Body of pancreas (tissue), 4 donors: ENCODE measurements around the gene URB2. TPM values are rescaled to one million over a fixed set of nuclear protein-coding genes. Genes with fewer than 3 reads are reported as not detected.

Experiments
- ATAC-seq: fragments of 150-250 bp; one replicate; pipeline ENCODE4 v1.9.1; 2016
- DNase-seq, 4 donors: peaks; one replicate each; pipeline ENCODE4 v3.0.0-alpha.2; 2019
- H3K27ac ChIP-seq, 4 donors: fragments of 200-600 bp; sonication (generic); 1 replicate in 3 of 4; 2 replicates in 1 of 4; pipeline versions ENCODE4 v1.5.1 to v1.6.1; 2016 to 2019; ENCODE audit warnings: mild to moderate bottlenecking in 1 of 4, mixed read lengths in 1 of 4, moderate library complexity in 1 of 4
- H3K27me3 ChIP-seq, 2 donors: fragments of 200-600 bp; sonication (generic); one replicate each; pipeline ENCODE4 v1.6.0; 2016; ENCODE audit warnings: mild to moderate bottlenecking in 1 of 2
- H3K36me3 ChIP-seq, 2 donors: fragments of 200-600 bp; sonication (generic); replicated peaks in 1 of 2; 2 replicates each; pipeline ENCODE4 v1.5.1; 2016; ENCODE audit warnings: low read depth in 2 of 2; ENCODE audit not compliant: insufficient read depth in 1 of 2
- H3K4me1 ChIP-seq: fragments of 200-600 bp; sonication (generic); one replicate; pipeline ENCODE4 v1.6.0; 2016
- H3K4me3 ChIP-seq, 2 donors: fragments of 200-600 bp; sonication (generic); 1 replicate in 1 of 2; 2 replicates in 1 of 2; pipeline ENCODE4 v1.5.1; 2016 to 2019
- H3K9me3 ChIP-seq, 3 donors: fragments of 200-600 bp; sonication (generic); 1 replicate in 2 of 3; 2 replicates in 1 of 3; pipeline ENCODE4 v1.5.1; 2016
- CTCF ChIP-seq, 7 experiments: fragments of 450-650 bp in 4 of 7; fragments of 200-600 bp in 3 of 7; sonication (generic) in 3 of 7; IDR thresholded peaks; one replicate each; pipeline ENCODE4 v1.5.1; 2016 to 2019; ENCODE audit warnings: antibody characterized with exemption in 7 of 7
- POLR2A ChIP-seq, 3 donors: fragments of 450-650 bp; IDR thresholded peaks; one replicate each; pipeline ENCODE4 v1.6.1; 2016; ENCODE audit warnings: antibody characterized with exemption in 3 of 3, mild to moderate bottlenecking in 2 of 3
- WGBS, 2 donors: methylation state at CpG; one replicate each; pipeline ENCODE4 v1.1.5; 2017; 5-methylcytosine and 5-hydroxymethylcytosine counted together
- intact Hi-C: fragments of 100-400 bp; cut with DNase I; formaldehyde crosslinking; loops from one replicate; pipeline ENCODE4 v1.15.1; 2023
- total RNA-seq, 2 donors: library from RNA; depleted of rRNA; stranded (reverse); fragments of >200 nt; gene quantifications; one replicate each; pipeline ENCODE4 v1.1.0, GENCODE V29; 2016

URB2 gene
- total RNA-seq, 2 donors from 2014 or later: 4.2 to 8.2 TPM

- Histone ChIP-seq H3K27me3 (no peaks in the 10 kb centered on the region), H3K27ac (no peak overlapping the region), H3K9me3 (no peaks in the 10 kb centered on the region), H3K36me3 (peaks cover 0 to 3% of the 10 kb centered on the region in 2 donors), H3K4me1 (no peaks in the 10 kb centered on the region), H3K4me3 (no peak overlapping the region)
- 69 to 72% methylated on average over 9 of the region's 9 CpGs for WGBS, 2 donors
- intact Hi-C loops: loop anchor here (5.0 kb wide), 1 partner anchor 648 kb away; no protein-coding TSS in a partner anchor
- ATAC-seq (no peak), DNase-seq (peak in 2 of 4 donors; percentile 19 to 39)
- no peak for TF ChIP-seq POLR2A (IDR thresholded peaks at IDR 0.05)
- no peak for TF ChIP-seq CTCF (IDR thresholded peaks at IDR 0.05)
Measured at GRCh38 chr1:229664133-229664689, 38.2 kb downstream of the URB2 start.

GRCh38 chr1:229665912-229666558, 40.0 kb downstream of the URB2 start:
- intact Hi-C loops: no loop called here
- Histone ChIP-seq H3K27me3 (no peaks in the 10 kb centered on the region), H3K9me3 (no peaks in the 10 kb centered on the region), H3K27ac (no peak overlapping the region), H3K4me1 (no peaks in the 10 kb centered on the region), H3K4me3 (no peak overlapping the region), H3K36me3 (no peaks in the 10 kb centered on the region)
- TF ChIP-seq POLR2A (IDR thresholded peaks at IDR 0.05) (no peak), CTCF (IDR thresholded peaks at IDR 0.05) (no peak)
- no peak for DNase-seq
- no peak for ATAC-seq
- 87 to 88% methylated on average over 6 to 7 of the region's 7 CpGs for WGBS, 2 donors

- TF ChIP-seq POLR2A (IDR thresholded peaks at IDR 0.05): no peak
- no peak for TF ChIP-seq CTCF (IDR thresholded peaks at IDR 0.05)
- intact Hi-C loops: no loop called here
- Histone ChIP-seq H3K27me3 (no peaks in the 10 kb centered on the region), H3K4me1 (no peaks in the 10 kb centered on the region), H3K4me3 (no peak overlapping the region), H3K36me3 (no peaks in the 10 kb centered on the region), H3K27ac (no peak overlapping the region), H3K9me3 (no peaks in the 10 kb centered on the region)
- ATAC-seq (no peak), DNase-seq (no peak)
- WGBS, 2 donors: 78 to 84% methylated on average over 2 to 4 of the region's 4 CpGs
Measured at GRCh38 chr1:229666585-229666984, 40.5 kb downstream of the URB2 start.

- DNase-seq (peak in 2 of 4 donors; percentile 25 to 40), ATAC-seq (no peak)
- no peak for TF ChIP-seq POLR2A (IDR thresholded peaks at IDR 0.05)
- 75 to 77% methylated on average over 4 of the region's 4 CpGs for WGBS, 2 donors
- intact Hi-C loops: no loop called here
- Histone ChIP-seq H3K27ac (no peak overlapping the region), H3K4me3 (no peak overlapping the region), H3K27me3 (no peaks in the 10 kb centered on the region), H3K9me3 (no peaks in the 10 kb centered on the region), H3K4me1 (no peaks in the 10 kb centered on the region), H3K36me3 (no peaks in the 10 kb centered on the region)
Measured at GRCh38 chr1:229669333-229669732, 43.3 kb downstream of the URB2 start.

GRCh38 chr1:229671310-229671709, 45.3 kb downstream of the URB2 start:
- no peak for DNase-seq
- no peak for ATAC-seq
- Histone ChIP-seq H3K4me1 (no peaks in the 10 kb centered on the region), H3K9me3 (no peaks in the 10 kb centered on the region), H3K36me3 (no peaks in the 10 kb centered on the region), H3K4me3 (no peak overlapping the region), H3K27me3 (no peaks in the 10 kb centered on the region), H3K27ac (no peak overlapping the region)
- TF ChIP-seq POLR2A (IDR thresholded peaks at IDR 0.05) (no peak), CTCF (IDR thresholded peaks at IDR 0.05) (no peak)
- intact Hi-C loops: no loop called here
- 77 to 78% methylated on average over 5 of the region's 5 CpGs for WGBS, 2 donors
